ENCODE results near the gene EDIL3. TPM values are rescaled to one million over a fixed set of nuclear protein-coding genes. Genes with fewer than 3 reads are reported as not detected.
A peak's percentile ranks its signal among the peaks of the same experiment; 100 is the strongest.

The EDIL3 gene
- total RNA-seq, 1 donor from 2014 or later = 14.4 TPM

GRCh38 chr5:83937837-83938236, 446.8 kb downstream of the EDIL3 start:
- ATAC-seq = no peak
- no peak for DNase-seq
- intact Hi-C loops (cut with micrococcal nuclease) = no loop called here

- DNase-seq (no peak), ATAC-seq (no peak)
- intact Hi-C loops (cut with micrococcal nuclease) = no loop called here
These were observed 452.7 kb downstream of the EDIL3 start for GRCh38 chr5:83931969-83932368.

- peak; percentile 47 for DNase-seq
- ATAC-seq = no peak
- intact Hi-C loops (cut with micrococcal nuclease) = no loop called here
These were observed 457.4 kb downstream of the EDIL3 start for GRCh38 chr5:83927140-83927733.

- no peak for DNase-seq
- peak; percentile 31 for ATAC-seq
- intact Hi-C loops (cut with micrococcal nuclease) = no loop called here
These were observed 458.7 kb downstream of the EDIL3 start for GRCh38 chr5:83925955-83926337.

- intact Hi-C loops (cut with micrococcal nuclease) = no loop called here
- DNase-seq = no peak
- no peak for ATAC-seq
These were observed 459.2 kb downstream of the EDIL3 start for GRCh38 chr5:83925321-83925954.

- DNase-seq (no peak), ATAC-seq (no peak)
- intact Hi-C loops (cut with micrococcal nuclease) = no loop called here
These were observed 459.8 kb downstream of the EDIL3 start for GRCh38 chr5:83924891-83925290.

GRCh38 chr5:83924171-83924570, 460.5 kb downstream of the EDIL3 start:
- intact Hi-C loops (cut with micrococcal nuclease) = no loop called here
- DNase-seq (no peak), ATAC-seq (peak; percentile 68)

- ATAC-seq = no peak
- no peak for DNase-seq
- intact Hi-C loops (cut with micrococcal nuclease) = no loop called here
These were observed 462.0 kb downstream of the EDIL3 start for GRCh38 chr5:83922699-83923098.

- ATAC-seq = no peak
- intact Hi-C loops (cut with micrococcal nuclease) = no loop called here
- no peak for DNase-seq
These were observed 462.9 kb downstream of the EDIL3 start for GRCh38 chr5:83921666-83922193.

GRCh38 chr5:83919071-83920041, 465.3 kb downstream of the EDIL3 start:
- ATAC-seq (no peak), DNase-seq (no peak)
- intact Hi-C loops (cut with micrococcal nuclease) = no loop called here

- intact Hi-C loops (cut with micrococcal nuclease) = no loop called here
- ATAC-seq (peak; percentile 35), DNase-seq (no peak)
These were observed 467.3 kb downstream of the EDIL3 start for GRCh38 chr5:83917261-83917908.

- intact Hi-C loops (cut with micrococcal nuclease) = no loop called here
- DNase-seq (no peak), ATAC-seq (peak; percentile 82)
These were observed 469.8 kb downstream of the EDIL3 start for GRCh38 chr5:83914662-83915418.

- ATAC-seq = peak; percentile 73
- no peak for DNase-seq
- intact Hi-C loops (cut with micrococcal nuclease) = no loop called here
These were observed 470.5 kb downstream of the EDIL3 start for GRCh38 chr5:83914199-83914598.

GRCh38 chr5:83913593-83913992, 471.1 kb downstream of the EDIL3 start:
- intact Hi-C loops (cut with micrococcal nuclease) = no loop called here
- ATAC-seq (no peak), DNase-seq (no peak)

- ATAC-seq (no peak), DNase-seq (no peak)
- intact Hi-C loops (cut with micrococcal nuclease) = no loop called here
These were observed 473.2 kb downstream of the EDIL3 start for GRCh38 chr5:83911367-83911919.

- DNase-seq = no peak
- intact Hi-C loops (cut with micrococcal nuclease) = no loop called here
- no peak for ATAC-seq
These were observed 484.4 kb downstream of the EDIL3 start for GRCh38 chr5:83900306-83900705.

GRCh38 chr5:83899326-83899970, 485.2 kb downstream of the EDIL3 start:
- ATAC-seq (no peak), DNase-seq (no peak)
- intact Hi-C loops (cut with micrococcal nuclease) = no loop called here

- intact Hi-C loops (cut with micrococcal nuclease) = no loop called here
- no peak for DNase-seq
- ATAC-seq = no peak
These were observed 488.8 kb downstream of the EDIL3 start for GRCh38 chr5:83895860-83896259.
